Endothelial cell of umbilical vein (primary cell): ENCODE results near the gene CTSZ.

Experiments used
- CTCF ChIP-seq, 2 donors: IDR thresholded peaks; 1 replicate in 1 of 2; 2 replicates in 1 of 2; pipeline ENCODE4 v1.5.1; 2011; ENCODE audit warnings: low read length in 2 of 2, mild to moderate bottlenecking in 2 of 2, moderate library complexity in 2 of 2, control low read depth in 1 of 2, inconsistent platforms in 1 of 2, low read depth in 1 of 2; ENCODE audit not compliant: insufficient read depth in 1 of 2; ENCODE audit errors: extremely low read depth in 1 of 2
- EZH2 ChIP-seq: IDR thresholded peaks from 2 replicates; pipeline ENCODE4 v1.6.1; 2012; ENCODE audit warnings: borderline replicate concordance, low read depth, mild to moderate bottlenecking, moderate library complexity, low read length, inconsistent platforms; ENCODE audit not compliant: severe bottlenecking
- POLR2AphosphoS5 ChIP-seq: IDR thresholded peaks from 2 replicates; pipeline ENCODE4 v1.6.1; 2012; ENCODE audit warnings: low read depth, mild to moderate bottlenecking, control low read depth, low read length, moderate library complexity; ENCODE audit not compliant: insufficient read depth

GRCh38 chr20:59025511-59025910 lies 18.5 kb upstream of the CTSZ start:
- TF ChIP-seq CTCF (IDR thresholded peaks at IDR 0.05; ENCODE audit: extremely low read depth in 1 of 2, insufficient read depth in 1 of 2, low read depth in 1 of 2, low read length in 2 of 2): no peak
- no peak for TF ChIP-seq EZH2
- TF ChIP-seq POLR2AphosphoS5: no peak
